Endothelial cell (in vitro differentiated cells): ENCODE measurements around the gene UBE2Q2. TPM values are rescaled to one million over a fixed set of nuclear protein-coding genes. Genes with fewer than 3 reads are reported as not detected.
"Not testable (repeated sequence)": the region's sequence is repeated elsewhere in the genome, so short reads cannot be mapped to it uniquely, and the experiment has no call there.

Experiments
- DNase-seq: peaks from one replicate; pipeline ENCODE4 v3.0.0; 2021; ENCODE audit warnings: low spot score
- H3K27ac Mint-ChIP-seq: one replicate; pipeline ENCODE4 v1.8.0; 2021; ENCODE audit warnings: mixed read lengths, inconsistent platforms; ENCODE audit not compliant: unreplicated experiment
- H3K27me3 Mint-ChIP-seq: one replicate; pipeline ENCODE4 v1.8.0; 2021; ENCODE audit warnings: mild to moderate bottlenecking, moderate library complexity, mixed read lengths, inconsistent platforms; ENCODE audit not compliant: unreplicated experiment
- H3K36me3 Mint-ChIP-seq: one replicate; pipeline ENCODE4 v1.8.0; 2021; ENCODE audit warnings: mild to moderate bottlenecking, low read depth, mixed read lengths, inconsistent platforms; ENCODE audit not compliant: unreplicated experiment
- H3K4me1 Mint-ChIP-seq: one replicate; pipeline ENCODE4 v1.8.0; 2021; ENCODE audit warnings: mild to moderate bottlenecking, mixed read lengths, inconsistent platforms; ENCODE audit not compliant: unreplicated experiment
- H3K4me3 Mint-ChIP-seq: one replicate; pipeline ENCODE4 v1.8.0; 2021; ENCODE audit warnings: mild to moderate bottlenecking, mixed read lengths, inconsistent platforms; ENCODE audit not compliant: unreplicated experiment
- H3K9me3 Mint-ChIP-seq: one replicate; pipeline ENCODE4 v1.8.0; 2021; ENCODE audit warnings: mixed read lengths, inconsistent platforms; ENCODE audit not compliant: unreplicated experiment
- total RNA-seq: library from RNA; stranded (reverse); fragmentation: NEBNext Ultra II Directional; extraction: Animal tissue kit (Norgen Biotek cat#: 25700); gene quantifications from one replicate; pipeline ENCODE4 v1.2.1, GENCODE V29; 2021; ENCODE audit not compliant: unreplicated experiment
- TF ChIP-seq, protein P1 (sequence below): fragments of 200-600 bp; sonication (generic); IDR thresholded peaks from one replicate; pipeline ENCODE4 v1.5.0; 2021; ENCODE audit warnings: antibody characterized with exemption; ENCODE audit not compliant: unreplicated experiment

The UBE2Q2 gene
- total RNA-seq, 1 donor from 2014 or later = 28.9 TPM

- Mint-ChIP-seq H3K27ac (no peak overlapping the region), H3K27me3 (peaks cover 1% of the 10 kb centered on the region), H3K4me1 (peaks cover 11% of the 10 kb centered on the region), H3K4me3 (peak overlapping the region; percentile 34), H3K36me3 (no peaks in the 10 kb centered on the region), H3K9me3 (no peaks in the 10 kb centered on the region)
- TF ChIP-seq, protein P1, sequence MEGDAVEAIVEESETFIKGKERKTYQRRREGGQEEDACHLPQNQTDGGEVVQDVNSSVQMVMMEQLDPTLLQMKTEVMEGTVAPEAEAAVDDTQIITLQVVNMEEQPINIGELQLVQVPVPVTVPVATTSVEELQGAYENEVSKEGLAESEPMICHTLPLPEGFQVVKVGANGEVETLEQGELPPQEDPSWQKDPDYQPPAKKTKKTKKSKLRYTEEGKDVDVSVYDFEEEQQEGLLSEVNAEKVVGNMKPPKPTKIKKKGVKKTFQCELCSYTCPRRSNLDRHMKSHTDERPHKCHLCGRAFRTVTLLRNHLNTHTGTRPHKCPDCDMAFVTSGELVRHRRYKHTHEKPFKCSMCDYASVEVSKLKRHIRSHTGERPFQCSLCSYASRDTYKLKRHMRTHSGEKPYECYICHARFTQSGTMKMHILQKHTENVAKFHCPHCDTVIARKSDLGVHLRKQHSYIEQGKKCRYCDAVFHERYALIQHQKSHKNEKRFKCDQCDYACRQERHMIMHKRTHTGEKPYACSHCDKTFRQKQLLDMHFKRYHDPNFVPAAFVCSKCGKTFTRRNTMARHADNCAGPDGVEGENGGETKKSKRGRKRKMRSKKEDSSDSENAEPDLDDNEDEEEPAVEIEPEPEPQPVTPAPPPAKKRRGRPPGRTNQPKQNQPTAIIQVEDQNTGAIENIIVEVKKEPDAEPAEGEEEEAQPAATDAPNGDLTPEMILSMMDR = peak; percentile 93
- DNase-seq = peak; percentile 86
Observed at GRCh38 chr15:75801859-75802593, 41.2 kb upstream of the UBE2Q2 start.

- H3K4me1 Mint-ChIP-seq, DNase-seq, H3K4me3 Mint-ChIP-seq, H3K27ac Mint-ChIP-seq, H3K9me3 Mint-ChIP-seq, H3K27me3 Mint-ChIP-seq, H3K36me3 Mint-ChIP-seq: not testable (repeated sequence)
Observed at GRCh38 chr15:75807486-75807885, 35.8 kb upstream of the UBE2Q2 start.

DNA sequence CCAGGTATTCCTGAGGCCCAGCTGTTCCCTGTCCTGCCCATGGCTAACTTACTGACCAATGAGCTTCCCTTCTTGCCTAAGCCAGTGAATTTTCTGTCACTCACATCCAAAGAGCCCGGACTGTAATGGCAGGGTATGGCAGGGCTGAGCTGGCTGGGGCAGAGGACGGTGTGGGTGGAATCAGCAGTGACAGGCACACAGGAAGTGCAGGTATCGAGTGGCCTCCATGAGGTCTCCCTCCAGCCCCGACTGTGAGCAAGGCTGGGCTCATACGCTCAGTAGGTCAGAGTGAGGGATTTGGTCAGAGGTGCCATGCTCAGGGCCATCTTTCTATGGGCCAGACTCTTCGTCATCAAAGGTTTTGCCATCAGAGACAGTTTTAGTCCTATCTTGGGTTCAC lies 35.2 kb upstream of the UBE2Q2 start:
- not testable (repeated sequence) for DNase-seq, H3K4me1 Mint-ChIP-seq, H3K4me3 Mint-ChIP-seq, H3K36me3 Mint-ChIP-seq, H3K9me3 Mint-ChIP-seq, H3K27me3 Mint-ChIP-seq, H3K27ac Mint-ChIP-seq

- H3K9me3 Mint-ChIP-seq = peaks cover 4% of the 10 kb centered on the region
- H3K4me1 Mint-ChIP-seq = peaks cover 6% of the 10 kb centered on the region
- H3K27ac Mint-ChIP-seq = no peak overlapping the region
- no peaks in the 10 kb centered on the region for H3K36me3 Mint-ChIP-seq
- no peak overlapping the region for H3K4me3 Mint-ChIP-seq
- no peak for DNase-seq
- TF ChIP-seq, protein P1 = no peak
- peaks cover 2% of the 10 kb centered on the region for H3K27me3 Mint-ChIP-seq
Observed at GRCh38 chr15:75808563-75808962, 34.7 kb upstream of the UBE2Q2 start.

DNA sequence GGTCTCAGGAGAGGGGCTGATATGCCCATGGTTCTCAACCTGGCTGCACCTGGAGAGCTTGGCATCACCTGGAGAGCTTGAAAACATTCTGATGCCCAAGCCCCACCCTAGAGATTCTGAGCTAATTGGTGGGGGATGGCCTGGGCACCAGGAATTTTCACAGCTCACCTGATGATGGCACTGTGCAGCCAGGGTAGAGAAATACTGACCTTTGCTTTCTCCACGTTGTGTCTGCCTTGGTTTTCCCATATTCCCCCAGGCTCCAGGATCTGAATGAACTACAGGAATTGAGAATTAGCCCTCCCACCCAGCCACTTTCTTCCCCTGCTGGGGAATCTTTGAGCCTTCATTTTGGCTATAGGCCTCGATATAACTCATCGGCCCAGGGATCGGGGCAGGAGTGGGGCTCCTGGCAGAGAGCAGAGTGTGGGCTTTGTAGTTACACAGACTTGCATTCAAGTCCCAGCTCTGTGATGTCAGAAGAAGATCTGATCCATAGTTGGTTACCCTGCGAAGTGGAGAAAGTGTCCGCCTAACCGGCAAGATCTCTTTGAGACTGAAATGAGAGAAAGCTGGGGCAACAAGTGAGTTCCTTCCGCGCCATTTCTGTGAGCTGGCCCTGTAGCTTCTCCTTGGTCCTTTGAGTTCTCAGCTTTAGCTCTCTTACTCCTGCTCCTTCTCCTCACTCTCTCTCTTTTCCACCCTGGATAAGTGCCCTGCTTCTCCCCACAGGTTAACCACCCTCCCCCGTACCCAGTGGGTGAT lies 33.1 kb upstream of the UBE2Q2 start:
- TF ChIP-seq, protein P1 = no peak
- Mint-ChIP-seq H3K4me3 (no peak overlapping the region), H3K36me3 (no peaks in the 10 kb centered on the region), H3K4me1 (peaks cover 6% of the 10 kb centered on the region), H3K9me3 (peaks cover 4% of the 10 kb centered on the region), H3K27ac (no peak overlapping the region), H3K27me3 (peaks cover 2% of the 10 kb centered on the region)
- no peak for DNase-seq
